ENCODE data around the gene AGMO. TPM values are rescaled to one million over a fixed set of nuclear protein-coding genes. Genes with fewer than 3 reads are reported as not detected.
"Not testable (repeated sequence)": the region's sequence is repeated elsewhere in the genome, so short reads cannot be mapped to it uniquely, and the experiment has no call there.

AGMO gene
- total and polyA plus RNA-seq, 4 donors, result 21.6 to 46.6 (median 31.6) TPM

- 90% methylated on average over 3 of the region's 3 CpGs for WGBS
- Histone ChIP-seq H3K9me3 (ENCODE audit: control insufficient read depth in 4 of 4, low read length in 3 of 4) (no peaks in the 10 kb centered on the region), H3K27me3 (ENCODE audit: control insufficient read depth in 4 of 4, insufficient read depth in 4 of 4, low read length in 3 of 4) (no peaks in the 10 kb centered on the region), H3K4me1 (ENCODE audit: control insufficient read depth in 4 of 4, insufficient read depth in 4 of 4, low read length in 3 of 4) (peaks cover 0 to 5% (median 2%) of the 10 kb centered on the region in 4 donors), H3K27ac (ENCODE audit: low read depth in 1 of 2, low read length in 2 of 2) (no peak overlapping the region), H3K9ac (ENCODE audit: low read depth in 1 of 2, low read length in 2 of 2) (no peak overlapping the region), H3K4me3 (ENCODE audit: low read depth in 1 of 3, low read length in 3 of 3) (no peak overlapping the region), H3K36me3 (ENCODE audit: control insufficient read depth in 4 of 4, insufficient read depth in 3 of 4, low read depth in 1 of 4, low read length in 3 of 4) (no peaks in the 10 kb centered on the region)
- no peak for DNase-seq (ENCODE audit: low spot score)
- TF ChIP-seq RAD21 (IDR thresholded peaks at IDR 0.05), result no peak
- TF ChIP-seq, protein P1, sequence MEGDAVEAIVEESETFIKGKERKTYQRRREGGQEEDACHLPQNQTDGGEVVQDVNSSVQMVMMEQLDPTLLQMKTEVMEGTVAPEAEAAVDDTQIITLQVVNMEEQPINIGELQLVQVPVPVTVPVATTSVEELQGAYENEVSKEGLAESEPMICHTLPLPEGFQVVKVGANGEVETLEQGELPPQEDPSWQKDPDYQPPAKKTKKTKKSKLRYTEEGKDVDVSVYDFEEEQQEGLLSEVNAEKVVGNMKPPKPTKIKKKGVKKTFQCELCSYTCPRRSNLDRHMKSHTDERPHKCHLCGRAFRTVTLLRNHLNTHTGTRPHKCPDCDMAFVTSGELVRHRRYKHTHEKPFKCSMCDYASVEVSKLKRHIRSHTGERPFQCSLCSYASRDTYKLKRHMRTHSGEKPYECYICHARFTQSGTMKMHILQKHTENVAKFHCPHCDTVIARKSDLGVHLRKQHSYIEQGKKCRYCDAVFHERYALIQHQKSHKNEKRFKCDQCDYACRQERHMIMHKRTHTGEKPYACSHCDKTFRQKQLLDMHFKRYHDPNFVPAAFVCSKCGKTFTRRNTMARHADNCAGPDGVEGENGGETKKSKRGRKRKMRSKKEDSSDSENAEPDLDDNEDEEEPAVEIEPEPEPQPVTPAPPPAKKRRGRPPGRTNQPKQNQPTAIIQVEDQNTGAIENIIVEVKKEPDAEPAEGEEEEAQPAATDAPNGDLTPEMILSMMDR (IDR thresholded peaks at IDR 0.05; ENCODE audit: low read depth, low read length, missing input control), result no peak
- no peak for TF ChIP-seq SP1 (IDR thresholded peaks at IDR 0.05)
- TF ChIP-seq YY1 (IDR thresholded peaks at IDR 0.05), result no peak
- TF ChIP-seq REST (IDR thresholded peaks at IDR 0.05), result no peak
- TF ChIP-seq EGR1 (IDR thresholded peaks at IDR 0.05; ENCODE audit: low read depth in 2 of 2), result no peak
- no peak for TF ChIP-seq RXRA (IDR thresholded peaks at IDR 0.05)
- TF ChIP-seq ZBTB33 (IDR thresholded peaks at IDR 0.05), result no peak
- no peak for TF ChIP-seq FOXA2 (IDR thresholded peaks at IDR 0.05)
- no peak for TF ChIP-seq HNF4A (conservative IDR thresholded peaks at IDR 0.05)
- TF ChIP-seq MAX (IDR thresholded peaks at IDR 0.05), result no peak
- TF ChIP-seq, protein P2, sequence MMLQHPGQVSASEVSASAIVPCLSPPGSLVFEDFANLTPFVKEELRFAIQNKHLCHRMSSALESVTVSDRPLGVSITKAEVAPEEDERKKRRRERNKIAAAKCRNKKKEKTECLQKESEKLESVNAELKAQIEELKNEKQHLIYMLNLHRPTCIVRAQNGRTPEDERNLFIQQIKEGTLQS (IDR thresholded peaks at IDR 0.05), result no peak
Measured at GRCh38 chr7:15303357-15303756, 258.5 kb downstream of the AGMO start.

DNA sequence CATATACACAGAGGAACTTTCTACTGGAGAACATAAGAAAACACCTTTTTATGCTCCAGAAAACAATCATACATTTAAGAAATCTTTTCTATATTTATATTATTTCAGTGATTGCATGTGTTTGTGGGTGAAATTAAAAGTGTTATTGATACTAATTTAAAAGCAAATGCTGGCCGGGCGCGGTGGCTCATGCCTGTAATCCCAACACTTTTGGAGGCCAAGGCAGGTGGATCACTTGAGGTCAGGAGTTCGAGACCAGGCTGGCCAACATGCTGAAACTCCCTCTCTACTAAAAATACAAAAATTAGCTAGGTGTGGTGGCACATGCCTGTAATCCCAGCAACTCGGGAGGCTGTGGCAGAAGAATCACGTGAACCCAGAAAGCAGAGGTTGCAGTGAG, 260.8 kb downstream of the AGMO start:
- H3K9ac ChIP-seq (ENCODE audit: low read depth in 1 of 2, low read length in 2 of 2); H3K36me3 ChIP-seq (ENCODE audit: control insufficient read depth in 4 of 4, insufficient read depth in 3 of 4, low read depth in 1 of 4, low read length in 3 of 4): not testable (repeated sequence)

More for the DNA sequence above, 260.8 kb downstream of the AGMO start:
- H3K4me3 ChIP-seq (ENCODE audit: low read depth in 1 of 3, low read length in 3 of 3); H3K27ac ChIP-seq (ENCODE audit: low read depth in 1 of 2, low read length in 2 of 2); DNase-seq (ENCODE audit: low spot score); H3K4me1 ChIP-seq (ENCODE audit: control insufficient read depth in 4 of 4, insufficient read depth in 4 of 4, low read length in 3 of 4); H3K9me3 ChIP-seq (ENCODE audit: control insufficient read depth in 4 of 4, low read length in 3 of 4); H3K27me3 ChIP-seq (ENCODE audit: control insufficient read depth in 4 of 4, insufficient read depth in 4 of 4, low read length in 3 of 4): not testable (repeated sequence)
- WGBS, result 93% methylated on average over 6 of the region's 6 CpGs

Measured in liver (tissue), 9 donors.